HepG2 (cell line): ENCODE measurements around the gene KMT5C. TPM values are rescaled to one million over a fixed set of nuclear protein-coding genes. Genes with fewer than 3 reads are reported as not detected.

Experiments used
- ATAC-seq: fragments of 200-7000 bp; cut with Tn5 transposase; 3 replicates; pipeline ENCODE4 v1.9.1; 2020; ENCODE audit warnings: mild to moderate bottlenecking, moderate library complexity
- BruUV-seq: library from RNA; stranded (reverse); fragments of 400-500 nt; replicated peaks from 2 replicates; lab custom pipeline; 2021; lab: Mats Ljungman, UMichigan
- CTCF ChIA-PET: fragments of 300-600 bp; formaldehyde crosslinking; extraction: SDS; loops from one replicate; lab custom pipeline; 2021; ENCODE audit warnings: low total read pairs, inconsistent platforms, low intra/inter-chr PET ratio; lab: Yijun Ruan, JAX
- POLR2A ChIA-PET: fragments of 350-600 bp; sonication (Branson Sonifier 250); formaldehyde crosslinking; loops from one replicate; lab custom pipeline; 2020; ENCODE audit warnings: antibody characterized with exemption, inconsistent platforms; lab: Yijun Ruan, JAX
- DNase-seq: peaks from one replicate; pipeline ENCODE4 v3.0.0-alpha.2; 2015; ENCODE audit warnings: low spot score
- FAIRE-seq: peaks from 3 replicates; lab custom pipeline; 2011; peaks lifted over from hg19 to GRCh38; lab: Jason Lieb, UNC
- H2AFZ ChIP-seq: one replicate; pipeline ENCODE4 v1.6.1; 2011; ENCODE audit warnings: low read length, inconsistent platforms
- H3K27ac ChIP-seq: fragments of 300-600 bp; 3 replicates; pipeline ENCODE4 v1.8.0; 2011; ENCODE audit warnings: mixed run types, mild to moderate bottlenecking, mixed read lengths, low read length, inconsistent platforms; ENCODE audit not compliant: insufficient read depth; ENCODE audit errors: extremely low read length
- H3K27me3 ChIP-seq, 2 experiments: fragments of 200-600 bp in 1 of 2; 2 replicates in 1 of 2; 3 replicates in 1 of 2; pipeline versions ENCODE4 v1.6.0 to v1.8.0; 2011; ENCODE audit warnings: low read length in 2 of 2, mild to moderate bottlenecking in 2 of 2, moderate library complexity in 2 of 2, inconsistent platforms in 1 of 2; ENCODE audit not compliant: insufficient read depth in 2 of 2, control insufficient read depth in 1 of 2
- H3K36me3 ChIP-seq, 2 experiments: fragments of 200-600 bp in 1 of 2; replicated peaks in 1 of 2; 2 replicates in 1 of 2; 3 replicates in 1 of 2; pipeline versions ENCODE4 v1.5.1 to v1.8.0; 2011; ENCODE audit warnings: low read length in 2 of 2, inconsistent platforms in 1 of 2; ENCODE audit not compliant: insufficient read depth in 2 of 2, control insufficient read depth in 1 of 2
- H3K4me1 ChIP-seq: 2 replicates; pipeline ENCODE4 v1.5.1; 2012; ENCODE audit warnings: low read length, inconsistent platforms; ENCODE audit not compliant: insufficient read depth
- H3K4me2 ChIP-seq: 2 replicates; pipeline ENCODE4 v1.6.0; 2011; ENCODE audit warnings: low read depth, low read length, inconsistent platforms
- H3K4me3 ChIP-seq, 3 experiments: fragments of 200-600 bp in 1 of 3; sonication (generic), shearing (Covaris generic) in 1 of 3; replicated peaks in 1 of 3; 2 replicates each; pipeline ENCODE4 v1.5.1; 2011 to 2016; ENCODE audit warnings: low read length in 3 of 3, inconsistent platforms in 2 of 3, low read depth in 2 of 3, mild to moderate bottlenecking in 2 of 3, control low read depth in 1 of 3, mixed read lengths in 1 of 3; ENCODE audit not compliant: insufficient read depth in 1 of 3
- H3K79me2 ChIP-seq: one replicate; pipeline ENCODE4 v1.6.1; 2011; ENCODE audit warnings: low read length, inconsistent platforms; ENCODE audit not compliant: insufficient read depth
- H3K9ac ChIP-seq: 2 replicates; pipeline ENCODE4 v1.6.0; 2011; ENCODE audit warnings: mild to moderate bottlenecking, low read depth, low read length, inconsistent platforms; ENCODE audit not compliant: insufficient read depth
- H3K9me3 ChIP-seq: 2 replicates; pipeline ENCODE4 v1.5.1; 2012; ENCODE audit warnings: mild to moderate bottlenecking, low read length
- H4K20me1 ChIP-seq: 2 replicates; pipeline ENCODE4 v1.6.0; 2011; ENCODE audit warnings: inconsistent platforms, mild to moderate bottlenecking, low read length, moderate library complexity; ENCODE audit not compliant: insufficient read depth
- HNF4A ChIP-seq: sonication (generic); formaldehyde crosslinking; IDR thresholded peaks from 2 replicates; pipeline ENCODE4 v1.4.0; 2020; ENCODE audit warnings: missing genetic modification reagents
- ZBTB7B ChIP-seq: sonication (generic); formaldehyde crosslinking; IDR thresholded peaks from 2 replicates; pipeline ENCODE4 v1.4.0; 2020; ENCODE audit warnings: missing genetic modification reagents
- ZNF207 ChIP-seq: fragments of 450-650 bp; IDR thresholded peaks from 2 replicates; pipeline ENCODE4 v1.6.1; 2016; ENCODE audit warnings: antibody characterized with exemption, borderline replicate concordance
- ZNF335 ChIP-seq: sonication (generic); formaldehyde crosslinking; IDR thresholded peaks from 2 replicates; pipeline ENCODE4 v1.4.0; 2020; ENCODE audit warnings: missing genetic modification reagents
- ZNF780A ChIP-seq: sonication (generic); formaldehyde crosslinking; IDR thresholded peaks from 2 replicates; pipeline ENCODE4 v1.8.0; 2022; ENCODE audit warnings: mild to moderate bottlenecking, missing genetic modification reagents, moderate library complexity
- WGBS: methylation state at CpG from one replicate; pipeline ENCODE4 v1.1.6; 2017; ENCODE audit warnings: low lambda C conversion rate; 5-methylcytosine and 5-hydroxymethylcytosine counted together
- in situ Hi-C: cut with HindIII; loops from 2 replicates; pipeline ENCODE4 v1.10.0; 2017; ENCODE audit warnings: low pct_unique_long_range_greater_than_20kb; ENCODE audit not compliant: extremely low pct_ligation_motif_present
- intact Hi-C: fragments of 100-400 bp; cut with micrococcal nuclease; formaldehyde crosslinking; loops from one replicate; pipeline ENCODE4 v1.10.0; 2022; ENCODE audit not compliant: unreplicated experiment
- polyA plus RNA-seq, 8 experiments: library from polyadenylated mRNA; depleted of rRNA in 3 of 8; stranded (reverse) in 7 of 8; unstranded in 1 of 8; fragments of >200 nt; fragmentation: Illumina TruSeq in 4 of 8; extraction: Trizol in 4 of 8; gene quantifications; 2 replicates each; pipeline versions ENCODE4 v1.2.1 to v1.2.3, GENCODE V29; 2011 to 2016; ENCODE audit warnings: low read depth in 4 of 8, missing spikeins in 1 of 8, mixed read lengths in 1 of 8; ENCODE audit not compliant: insufficient read depth in 1 of 8
- total RNA-seq, 5 experiments: library from RNA; depleted of rRNA; stranded (reverse); fragments of >200 nt; fragmentation: Illumina TruSeq; extraction: Trizol; gene quantifications; 2 replicates each; pipeline ENCODE4 v1.2.3, GENCODE V29; 2016; ENCODE audit warnings: low read depth in 1 of 5
- TF ChIP-seq, protein P1 (sequence below): sonication (generic); formaldehyde crosslinking; IDR thresholded peaks from 2 replicates; pipeline ENCODE4 v1.5.1; 2020; ENCODE audit warnings: mild to moderate bottlenecking, missing genetic modification reagents, moderate library complexity
- TF ChIP-seq, protein P2 (sequence below): sonication (generic); formaldehyde crosslinking; IDR thresholded peaks from 2 replicates; pipeline ENCODE4 v1.4.0; 2020; ENCODE audit warnings: missing genetic modification reagents
- TF ChIP-seq, protein P3 (sequence below): sonication (generic); formaldehyde crosslinking; conservative IDR thresholded peaks from 2 replicates; pipeline ENCODE4 v1.8.0; 2022; ENCODE audit warnings: missing genetic modification reagents

Gene KMT5C
- total and polyA plus RNA-seq, 2 of the 13 experiments (the other 11 are each of a cell fraction or from before 2014, with no cell fraction given) = 5.5 to 9.0 TPM

DNA sequence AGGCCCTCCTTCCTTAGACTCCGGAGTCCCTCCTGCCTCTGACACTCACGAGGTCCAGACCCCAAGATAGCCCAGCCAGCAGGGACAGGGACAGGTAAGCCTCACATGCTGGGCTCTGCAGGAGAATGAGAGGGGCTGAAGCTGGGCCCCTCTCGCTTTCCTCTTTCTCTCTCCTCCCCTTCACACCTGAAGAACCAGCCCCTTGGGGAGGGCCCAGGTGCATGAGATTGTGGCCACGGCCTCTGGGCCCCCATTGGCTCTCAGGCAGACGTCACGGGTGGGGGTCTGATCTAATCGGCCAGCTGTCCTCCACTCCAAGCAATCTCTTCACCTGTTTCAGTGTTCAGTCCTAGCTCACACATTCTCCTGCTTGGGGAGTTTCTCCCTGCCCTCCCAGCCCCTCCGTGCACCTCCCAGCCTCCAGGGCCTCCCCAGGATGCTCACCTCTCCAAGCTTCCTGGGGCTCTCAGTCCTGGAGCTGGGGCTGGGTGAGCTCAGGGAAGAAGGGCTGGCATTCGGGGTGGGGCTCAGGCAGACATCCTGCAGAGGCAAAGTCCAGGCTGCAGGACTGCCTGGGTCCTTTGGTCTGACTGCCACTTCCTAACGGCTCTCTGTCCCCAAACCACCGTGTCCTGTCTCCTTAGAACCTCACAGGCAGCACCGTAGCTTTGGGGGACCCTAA, 17.3 kb upstream of the KMT5C start:
- POLR2A ChIA-PET = interaction anchor here (1.8 to 2.1 kb wide), 3 partner anchors 12 to 21 kb away, joined by 6 to 11 read pairs (median 8); partner anchors contain the start of gene KMT5C
- TF ChIP-seq, protein P1, sequence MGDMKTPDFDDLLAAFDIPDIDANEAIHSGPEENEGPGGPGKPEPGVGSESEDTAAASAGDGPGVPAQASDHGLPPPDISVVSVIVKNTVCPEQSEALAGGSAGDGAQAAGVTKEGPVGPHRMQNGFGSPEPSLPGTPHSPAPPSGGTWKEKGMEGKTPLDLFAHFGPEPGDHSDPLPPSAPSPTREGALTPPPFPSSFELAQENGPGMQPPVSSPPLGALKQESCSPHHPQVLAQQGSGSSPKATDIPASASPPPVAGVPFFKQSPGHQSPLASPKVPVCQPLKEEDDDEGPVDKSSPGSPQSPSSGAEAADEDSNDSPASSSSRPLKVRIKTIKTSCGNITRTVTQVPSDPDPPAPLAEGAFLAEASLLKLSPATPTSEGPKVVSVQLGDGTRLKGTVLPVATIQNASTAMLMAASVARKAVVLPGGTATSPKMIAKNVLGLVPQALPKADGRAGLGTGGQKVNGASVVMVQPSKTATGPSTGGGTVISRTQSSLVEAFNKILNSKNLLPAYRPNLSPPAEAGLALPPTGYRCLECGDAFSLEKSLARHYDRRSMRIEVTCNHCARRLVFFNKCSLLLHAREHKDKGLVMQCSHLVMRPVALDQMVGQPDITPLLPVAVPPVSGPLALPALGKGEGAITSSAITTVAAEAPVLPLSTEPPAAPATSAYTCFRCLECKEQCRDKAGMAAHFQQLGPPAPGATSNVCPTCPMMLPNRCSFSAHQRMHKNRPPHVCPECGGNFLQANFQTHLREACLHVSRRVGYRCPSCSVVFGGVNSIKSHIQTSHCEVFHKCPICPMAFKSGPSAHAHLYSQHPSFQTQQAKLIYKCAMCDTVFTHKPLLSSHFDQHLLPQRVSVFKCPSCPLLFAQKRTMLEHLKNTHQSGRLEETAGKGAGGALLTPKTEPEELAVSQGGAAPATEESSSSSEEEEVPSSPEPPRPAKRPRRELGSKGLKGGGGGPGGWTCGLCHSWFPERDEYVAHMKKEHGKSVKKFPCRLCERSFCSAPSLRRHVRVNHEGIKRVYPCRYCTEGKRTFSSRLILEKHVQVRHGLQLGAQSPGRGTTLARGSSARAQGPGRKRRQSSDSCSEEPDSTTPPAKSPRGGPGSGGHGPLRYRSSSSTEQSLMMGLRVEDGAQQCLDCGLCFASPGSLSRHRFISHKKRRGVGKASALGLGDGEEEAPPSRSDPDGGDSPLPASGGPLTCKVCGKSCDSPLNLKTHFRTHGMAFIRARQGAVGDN (CRISPR knock-in tag) = peak; percentile 20; the same call in 1 of the 2 replicates
- no peak for TF ChIP-seq ZBTB7B
- no peak for TF ChIP-seq ZNF207
- TF ChIP-seq ZNF335 (CRISPR knock-in tag) = peak; percentile 76; the same call in 1 of the 2 replicates
- TF ChIP-seq, protein P2, sequence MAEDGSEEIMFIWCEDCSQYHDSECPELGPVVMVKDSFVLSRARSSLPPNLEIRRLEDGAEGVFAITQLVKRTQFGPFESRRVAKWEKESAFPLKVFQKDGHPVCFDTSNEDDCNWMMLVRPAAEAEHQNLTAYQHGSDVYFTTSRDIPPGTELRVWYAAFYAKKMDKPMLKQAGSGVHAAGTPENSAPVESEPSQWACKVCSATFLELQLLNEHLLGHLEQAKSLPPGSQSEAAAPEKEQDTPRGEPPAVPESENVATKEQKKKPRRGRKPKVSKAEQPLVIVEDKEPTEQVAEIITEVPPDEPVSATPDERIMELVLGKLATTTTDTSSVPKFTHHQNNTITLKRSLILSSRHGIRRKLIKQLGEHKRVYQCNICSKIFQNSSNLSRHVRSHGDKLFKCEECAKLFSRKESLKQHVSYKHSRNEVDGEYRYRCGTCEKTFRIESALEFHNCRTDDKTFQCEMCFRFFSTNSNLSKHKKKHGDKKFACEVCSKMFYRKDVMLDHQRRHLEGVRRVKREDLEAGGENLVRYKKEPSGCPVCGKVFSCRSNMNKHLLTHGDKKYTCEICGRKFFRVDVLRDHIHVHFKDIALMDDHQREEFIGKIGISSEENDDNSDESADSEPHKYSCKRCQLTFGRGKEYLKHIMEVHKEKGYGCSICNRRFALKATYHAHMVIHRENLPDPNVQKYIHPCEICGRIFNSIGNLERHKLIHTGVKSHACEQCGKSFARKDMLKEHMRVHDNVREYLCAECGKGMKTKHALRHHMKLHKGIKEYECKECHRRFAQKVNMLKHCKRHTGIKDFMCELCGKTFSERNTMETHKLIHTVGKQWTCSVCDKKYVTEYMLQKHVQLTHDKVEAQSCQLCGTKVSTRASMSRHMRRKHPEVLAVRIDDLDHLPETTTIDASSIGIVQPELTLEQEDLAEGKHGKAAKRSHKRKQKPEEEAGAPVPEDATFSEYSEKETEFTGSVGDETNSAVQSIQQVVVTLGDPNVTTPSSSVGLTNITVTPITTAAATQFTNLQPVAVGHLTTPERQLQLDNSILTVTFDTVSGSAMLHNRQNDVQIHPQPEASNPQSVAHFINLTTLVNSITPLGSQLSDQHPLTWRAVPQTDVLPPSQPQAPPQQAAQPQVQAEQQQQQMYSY (CRISPR knock-in tag) = no peak
- peak; percentile 99 for TF ChIP-seq ZNF780A
- TF ChIP-seq, protein P3, sequence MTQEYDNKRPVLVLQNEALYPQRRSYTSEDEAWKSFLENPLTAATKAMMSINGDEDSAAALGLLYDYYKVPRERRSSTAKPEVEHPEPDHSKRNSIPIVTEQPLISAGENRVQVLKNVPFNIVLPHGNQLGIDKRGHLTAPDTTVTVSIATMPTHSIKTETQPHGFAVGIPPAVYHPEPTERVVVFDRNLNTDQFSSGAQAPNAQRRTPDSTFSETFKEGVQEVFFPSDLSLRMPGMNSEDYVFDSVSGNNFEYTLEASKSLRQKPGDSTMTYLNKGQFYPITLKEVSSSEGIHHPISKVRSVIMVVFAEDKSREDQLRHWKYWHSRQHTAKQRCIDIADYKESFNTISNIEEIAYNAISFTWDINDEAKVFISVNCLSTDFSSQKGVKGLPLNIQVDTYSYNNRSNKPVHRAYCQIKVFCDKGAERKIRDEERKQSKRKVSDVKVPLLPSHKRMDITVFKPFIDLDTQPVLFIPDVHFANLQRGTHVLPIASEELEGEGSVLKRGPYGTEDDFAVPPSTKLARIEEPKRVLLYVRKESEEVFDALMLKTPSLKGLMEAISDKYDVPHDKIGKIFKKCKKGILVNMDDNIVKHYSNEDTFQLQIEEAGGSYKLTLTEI = no peak
- TF ChIP-seq HNF4A (CRISPR knock-in tag) = peak; percentile 65; the same call in 1 of the 2 replicates

More for the DNA sequence above, 17.3 kb upstream of the KMT5C start:
- Histone ChIP-seq H3K9me3 (no peaks in the 10 kb centered on the region), H3K27ac (no peak overlapping the region), H3K4me3 (no peak overlapping the region), H3K4me2 (peak overlapping the region; percentile 62), H3K36me3 (no peaks in the 10 kb centered on the region), H3K4me1 (peaks cover 43% of the 10 kb centered on the region), H3K9ac (no peak overlapping the region), H3K27me3 (no peaks in the 10 kb centered on the region; a peak in 1 of 5 replicates), H4K20me1 (no peaks in the 10 kb centered on the region), H3K79me2 (no peaks in the 10 kb centered on the region), H2AFZ (no peak overlapping the region)
- CTCF ChIA-PET = no interaction called here
- in situ Hi-C loops = no loop called here
- BruUV-seq = no TSS peak
- WGBS = 30% methylated on average over 9 of the region's 12 CpGs
- intact Hi-C loops = no loop called here
- FAIRE-seq (no peak), DNase-seq (no peak), ATAC-seq (peak; percentile 52)
